ENCODE data around the gene DNHD1.

DNHD1 gene

DNA sequence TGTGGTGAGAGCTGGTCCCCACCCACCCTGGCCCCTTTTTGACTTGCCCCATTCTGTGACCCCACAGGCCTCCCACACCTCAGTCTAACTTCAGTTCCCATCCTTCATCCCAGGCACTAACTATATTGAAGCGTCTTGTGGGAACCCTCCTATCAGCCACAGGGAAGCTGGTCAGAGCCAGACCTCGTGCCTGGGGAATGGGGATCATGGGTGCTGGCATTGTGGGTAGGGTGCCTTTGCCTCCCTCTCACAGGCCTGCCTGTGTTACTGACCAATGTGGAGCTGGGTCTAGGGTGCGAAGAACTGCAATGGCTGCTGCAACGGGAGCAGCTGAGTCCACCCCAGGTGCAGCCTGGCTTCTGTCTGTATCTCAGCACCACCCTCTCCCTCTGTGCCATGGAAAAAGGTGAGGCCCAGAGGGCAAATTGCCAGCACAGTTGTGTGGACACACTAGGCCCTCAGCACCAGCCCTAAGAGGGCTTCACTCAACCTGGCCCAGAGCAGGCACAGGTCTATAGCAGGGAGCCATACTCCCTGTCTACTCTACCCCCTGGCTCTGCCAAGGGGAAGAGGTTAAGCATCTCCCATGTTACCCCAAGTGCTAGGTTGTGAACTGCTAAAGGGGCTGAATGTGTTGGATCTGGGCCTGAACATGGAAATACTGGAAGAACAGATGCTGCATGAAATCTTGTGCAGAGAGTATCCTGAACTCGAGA, 69.1 kb downstream of the DNHD1 start:
- TF ChIP-seq, protein P1, sequence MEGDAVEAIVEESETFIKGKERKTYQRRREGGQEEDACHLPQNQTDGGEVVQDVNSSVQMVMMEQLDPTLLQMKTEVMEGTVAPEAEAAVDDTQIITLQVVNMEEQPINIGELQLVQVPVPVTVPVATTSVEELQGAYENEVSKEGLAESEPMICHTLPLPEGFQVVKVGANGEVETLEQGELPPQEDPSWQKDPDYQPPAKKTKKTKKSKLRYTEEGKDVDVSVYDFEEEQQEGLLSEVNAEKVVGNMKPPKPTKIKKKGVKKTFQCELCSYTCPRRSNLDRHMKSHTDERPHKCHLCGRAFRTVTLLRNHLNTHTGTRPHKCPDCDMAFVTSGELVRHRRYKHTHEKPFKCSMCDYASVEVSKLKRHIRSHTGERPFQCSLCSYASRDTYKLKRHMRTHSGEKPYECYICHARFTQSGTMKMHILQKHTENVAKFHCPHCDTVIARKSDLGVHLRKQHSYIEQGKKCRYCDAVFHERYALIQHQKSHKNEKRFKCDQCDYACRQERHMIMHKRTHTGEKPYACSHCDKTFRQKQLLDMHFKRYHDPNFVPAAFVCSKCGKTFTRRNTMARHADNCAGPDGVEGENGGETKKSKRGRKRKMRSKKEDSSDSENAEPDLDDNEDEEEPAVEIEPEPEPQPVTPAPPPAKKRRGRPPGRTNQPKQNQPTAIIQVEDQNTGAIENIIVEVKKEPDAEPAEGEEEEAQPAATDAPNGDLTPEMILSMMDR (IDR thresholded peaks at IDR 0.05; ENCODE audit: insufficient read depth, low read depth, low read length, missing control alignments), result no peak
- no peak for DNase-seq (ENCODE audit: low read depth)
- H3K4me3 ChIP-seq (ENCODE audit: low read length), result no peak overlapping the region

DNA sequence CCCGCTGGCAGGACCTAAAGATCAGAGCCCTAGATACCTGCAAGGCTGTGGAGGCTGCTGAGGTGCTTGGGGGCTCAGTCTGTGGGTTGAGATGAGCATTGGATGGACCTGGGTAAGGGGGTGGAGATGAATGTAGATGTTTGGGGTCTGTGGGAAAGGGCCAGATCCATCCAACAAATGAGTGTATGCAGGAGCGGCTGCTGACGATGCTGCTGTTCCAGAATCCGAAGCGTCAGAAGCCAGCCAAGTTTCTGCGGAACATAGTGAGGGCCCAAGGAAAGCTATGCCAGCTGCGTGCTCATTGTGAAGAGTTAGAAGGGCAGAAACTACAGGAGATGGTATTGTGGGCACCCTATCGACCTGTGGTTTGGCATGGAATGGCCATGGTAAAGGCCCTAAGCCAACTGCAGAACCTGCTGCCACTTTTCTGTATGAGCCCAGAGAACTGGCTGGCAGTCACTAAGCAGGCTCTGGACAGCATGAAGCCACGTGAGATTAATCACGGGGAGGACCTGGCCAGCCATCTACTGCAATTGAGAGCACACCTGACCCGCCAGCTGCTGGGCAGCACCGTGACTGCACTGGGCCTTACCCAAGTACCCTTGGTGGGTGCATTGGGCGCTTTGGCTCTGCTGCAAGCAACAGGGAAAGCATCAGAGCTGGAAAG, 69.8 kb downstream of the DNHD1 start:
- TF ChIP-seq, protein P1 (IDR thresholded peaks at IDR 0.05; ENCODE audit: insufficient read depth, low read depth, low read length, missing control alignments), result no peak

DNA sequence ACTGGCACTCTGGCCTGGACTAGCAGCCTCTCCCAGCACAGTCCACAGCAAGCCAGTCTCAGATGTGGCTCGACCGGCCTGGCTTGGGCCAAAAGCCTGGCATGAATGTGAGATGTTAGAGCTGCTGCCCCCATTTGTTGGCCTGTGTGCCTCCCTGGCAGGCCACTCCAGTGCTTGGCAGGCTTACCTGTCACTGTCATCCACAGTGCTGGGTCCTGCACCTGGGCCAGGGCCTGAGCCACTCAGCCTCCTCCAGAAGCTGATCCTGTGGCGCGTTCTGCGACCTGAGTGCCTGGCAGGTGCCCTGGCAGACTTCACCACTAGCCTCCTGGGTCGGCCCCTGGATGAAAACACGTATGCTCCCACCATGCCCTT, 70.3 kb downstream of the DNHD1 start:
- no peak for DNase-seq (ENCODE audit: low read depth)
- TF ChIP-seq, protein P1 (IDR thresholded peaks at IDR 0.05; ENCODE audit: insufficient read depth, low read depth, low read length, missing control alignments), result no peak

More for the DNA sequence above, 69.8 kb downstream of the DNHD1 start:
- no peak for DNase-seq (ENCODE audit: low read depth)
- H3K4me3 ChIP-seq (ENCODE audit: low read length), result no peak overlapping the region

DNA sequence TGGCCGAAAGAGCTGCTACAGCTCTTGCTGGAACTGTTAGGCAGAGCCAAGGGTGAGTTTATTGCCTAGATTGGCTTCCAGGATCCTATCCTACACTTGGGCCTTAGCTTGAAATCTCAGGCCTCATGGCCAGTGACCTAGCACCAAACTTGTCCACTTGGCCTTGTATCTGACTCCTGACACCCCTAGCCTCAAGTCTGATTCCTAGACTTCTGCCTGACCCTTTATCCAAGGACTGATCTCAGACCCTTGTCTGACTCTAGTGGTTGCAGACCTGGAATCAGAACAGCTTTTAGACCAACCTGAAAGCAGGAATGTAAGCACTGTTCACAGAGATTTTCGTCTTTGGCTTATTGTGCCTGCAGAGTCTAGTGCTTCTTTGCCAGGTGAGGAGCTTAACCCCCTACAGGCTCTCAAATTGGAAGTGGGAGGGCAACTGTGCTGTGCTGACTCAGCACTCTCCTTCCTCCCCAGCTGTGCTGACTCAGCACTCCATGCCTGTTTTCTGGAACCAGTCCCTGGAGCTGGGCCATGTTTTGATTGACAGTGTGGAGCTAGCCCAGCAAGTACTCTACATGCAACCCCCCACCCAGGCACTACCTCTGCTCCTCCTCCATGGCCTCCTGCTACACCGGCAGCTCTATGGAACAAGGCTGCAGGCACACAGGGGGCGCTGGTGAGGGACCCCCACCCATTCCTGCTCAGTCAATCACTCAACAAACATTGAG, 71.3 kb downstream of the DNHD1 start:
- H3K4me3 ChIP-seq (ENCODE audit: low read length), result no peak overlapping the region
- TF ChIP-seq, protein P1 (IDR thresholded peaks at IDR 0.05; ENCODE audit: insufficient read depth, low read depth, low read length, missing control alignments), result no peak
- DNase-seq (ENCODE audit: low read depth), result peak; percentile 65

More for the DNA sequence above, 70.3 kb downstream of the DNHD1 start:
- H3K4me3 ChIP-seq (ENCODE audit: low read length), result no peak overlapping the region

DNA sequence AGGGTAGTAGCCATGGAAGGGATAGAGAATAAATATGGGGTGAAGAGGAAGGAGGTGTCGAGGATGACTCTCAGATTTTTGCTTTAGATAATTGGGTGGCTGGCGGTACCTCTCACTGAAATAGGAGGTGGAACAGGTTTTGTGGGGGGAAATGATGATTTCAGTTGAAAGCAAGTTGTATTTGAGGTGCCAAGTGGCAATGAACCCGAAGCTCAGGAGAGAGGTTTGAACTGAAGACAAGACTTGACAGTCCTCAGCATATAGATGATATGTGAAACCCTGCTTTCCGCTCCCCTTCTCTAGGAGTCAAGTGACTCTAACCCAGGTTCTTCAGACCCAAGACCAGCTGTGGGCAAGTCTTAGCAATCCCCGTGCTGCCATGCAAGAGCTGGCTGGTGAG, 72.6 kb downstream of the DNHD1 start:
- TF ChIP-seq, protein P1 (IDR thresholded peaks at IDR 0.05; ENCODE audit: insufficient read depth, low read depth, low read length, missing control alignments), result no peak
- H3K4me3 ChIP-seq (ENCODE audit: low read length), result no peak overlapping the region
- DNase-seq (ENCODE audit: low read depth), result no peak

DNA sequence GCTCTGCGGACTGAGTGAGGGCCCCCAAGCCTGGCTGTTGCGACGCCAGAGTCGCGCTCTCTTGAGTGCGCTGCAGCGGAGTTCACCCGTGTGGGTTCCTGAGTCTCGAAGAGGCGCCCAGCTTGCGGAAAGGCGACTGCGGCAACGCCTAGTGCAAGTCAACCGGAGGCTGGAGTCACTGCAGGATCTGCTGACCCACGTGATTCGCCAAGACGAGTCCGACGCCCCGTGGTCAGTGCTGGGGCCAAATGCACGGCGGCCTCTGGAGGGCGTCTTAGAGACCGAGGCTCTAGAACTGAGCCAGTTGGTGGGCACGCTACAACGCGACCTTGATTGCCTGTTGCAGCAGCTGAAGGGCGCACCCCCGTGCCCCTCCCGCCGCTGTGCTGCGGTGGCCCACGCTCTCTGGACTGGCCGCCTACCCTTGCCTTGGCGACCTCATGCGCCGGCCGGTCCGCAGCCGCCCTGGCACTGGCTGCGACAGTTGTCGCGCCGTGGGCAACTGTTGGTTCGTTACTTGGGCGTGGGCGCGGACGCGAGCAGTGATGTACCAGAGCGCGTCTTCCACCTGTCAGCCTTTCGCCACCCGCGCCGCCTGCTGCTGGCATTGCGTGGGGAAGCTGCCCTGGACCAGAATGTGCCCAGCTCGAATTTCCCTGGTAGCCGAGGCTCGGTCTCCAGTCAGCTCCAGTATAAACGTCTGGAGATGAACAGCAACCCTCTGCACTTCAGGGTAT, 73.8 kb downstream of the DNHD1 start:
- no peak overlapping the region for H3K4me3 ChIP-seq (ENCODE audit: low read length)
- TF ChIP-seq, protein P1 (IDR thresholded peaks at IDR 0.05; ENCODE audit: insufficient read depth, low read depth, low read length, missing control alignments), result no peak
- no peak for DNase-seq (ENCODE audit: low read depth)

Data from epithelial cell of esophagus (primary cell).